SK-N-SH (cell line): ENCODE results near the gene ALOX15. TPM values are rescaled to one million over a fixed set of nuclear protein-coding genes. Genes with fewer than 3 reads are reported as not detected.

Source experiments
- CTCF ChIA-PET: fragments of 300-600, 350-600 bp; formaldehyde crosslinking; extraction: SDS; loops from one replicate; lab custom pipeline; 2021; lab: Yijun Ruan, JAX
- POLR2A ChIA-PET: fragments of 350-600 bp; sonication (Branson Sonifier 250); formaldehyde crosslinking; extraction: SDS; loops from one replicate; lab custom pipeline; 2020; ENCODE audit warnings: antibody characterized with exemption, inconsistent platforms; lab: Yijun Ruan, JAX
- DNase-seq: peaks from one replicate; pipeline ENCODE4 v3.0.0; 2012
- H2AFZ ChIP-seq: fragments of 200-600 bp; sonication (generic); 2 replicates; pipeline ENCODE4 v1.8.1; 2016; ENCODE audit warnings: antibody characterized with exemption, mild to moderate bottlenecking, low read depth
- H3F3A ChIP-seq: fragments of 200-600 bp; sonication (generic); replicated peaks from 2 replicates; pipeline ENCODE3; 2016; ENCODE audit warnings: antibody characterized with exemption, mild to moderate bottlenecking; ENCODE audit not compliant: insufficient read depth
- H3K27ac ChIP-seq, 2 experiments: fragments of 200-500 bp in 1 of 2; fragments of 200-600 bp in 1 of 2; sonication (Bioruptor generic) in 1 of 2; sonication (generic), shearing (Covaris generic) in 1 of 2; 2 replicates each; pipeline versions ENCODE4 v1.5.1 to v1.6.1; 2014 to 2016; ENCODE audit warnings: low read depth in 2 of 2, inconsistent platforms in 1 of 2, low read length in 1 of 2, mild to moderate bottlenecking in 1 of 2, mixed read lengths in 1 of 2
- H3K27me3 ChIP-seq: fragments of 200-600 bp; sonication (generic), shearing (Covaris generic); 2 replicates; pipeline ENCODE4 v1.6.1; 2016; ENCODE audit warnings: mixed run types; ENCODE audit not compliant: insufficient read depth
- H3K36me3 ChIP-seq, 2 experiments: fragments of 200-500 bp in 1 of 2; fragments of 200-600 bp in 1 of 2; sonication (Bioruptor generic) in 1 of 2; sonication (generic) in 1 of 2; replicated peaks in 1 of 2; 2 replicates each; pipeline versions ENCODE3 to v1.5.1; 2014 to 2016; ENCODE audit warnings: low read length in 1 of 2, mild to moderate bottlenecking in 1 of 2; ENCODE audit not compliant: insufficient read depth in 2 of 2, control insufficient read depth in 1 of 2
- H3K4me1 ChIP-seq, 2 experiments: fragments of 200-500 bp in 1 of 2; fragments of 200-600 bp in 1 of 2; sonication (Bioruptor generic) in 1 of 2; sonication (generic), shearing (Covaris generic) in 1 of 2; 2 replicates each; pipeline versions ENCODE4 v1.5.1 to v1.6.1; 2014 to 2016; ENCODE audit warnings: low read depth in 1 of 2, low read length in 1 of 2, mixed run types in 1 of 2; ENCODE audit not compliant: insufficient read depth in 2 of 2, control insufficient read depth in 1 of 2
- H3K4me2 ChIP-seq: fragments of 200-600 bp; sonication (generic), shearing (Covaris generic); 2 replicates; pipeline ENCODE4 v1.6.1; 2017; ENCODE audit warnings: mixed run types
- H3K4me3 ChIP-seq, 2 experiments: fragments of 200-500 bp in 1 of 2; fragments of 200-600 bp in 1 of 2; sonication (Bioruptor generic) in 1 of 2; sonication (generic), shearing (Covaris generic) in 1 of 2; 2 replicates each; pipeline versions ENCODE4 v1.5.1 to v1.8.1; 2014 to 2016; ENCODE audit warnings: low read depth in 2 of 2, inconsistent platforms in 1 of 2, low read length in 1 of 2, mild to moderate bottlenecking in 1 of 2, mixed read lengths in 1 of 2, moderate library complexity in 1 of 2
- H3K79me2 ChIP-seq: fragments of 200-600 bp; sonication (generic); 2 replicates; pipeline ENCODE4 v1.8.1; 2017; ENCODE audit warnings: mild to moderate bottlenecking; ENCODE audit not compliant: insufficient read depth
- H3K9ac ChIP-seq: fragments of 200-600 bp; sonication (generic); 2 replicates; pipeline ENCODE4 v1.6.1; 2017; ENCODE audit warnings: mixed run types
- H3K9me2 ChIP-seq: fragments of 200-600 bp; sonication (generic); 2 replicates; pipeline ENCODE4 v1.6.1; 2017; ENCODE audit warnings: mixed run types
- H3K9me3 ChIP-seq: fragments of 200-600 bp; sonication (generic); 2 replicates; pipeline ENCODE4 v1.6.1; 2017; ENCODE audit warnings: mixed run types, mild to moderate bottlenecking, moderate library complexity
- H4K20me1 ChIP-seq: fragments of 200-600 bp; sonication (generic); 2 replicates; pipeline ENCODE4 v1.6.1; 2017; ENCODE audit warnings: mild to moderate bottlenecking, mixed run types; ENCODE audit not compliant: insufficient read depth
- CHD2 ChIP-seq: fragments of 150-350 bp; IDR thresholded peaks from 2 replicates; pipeline ENCODE4 v1.6.1; 2018; ENCODE audit warnings: low read length; ENCODE audit not compliant: partially characterized antibody
- EZH2phosphoT487 ChIP-seq: fragments of 200-600 bp; sonication (generic); IDR thresholded peaks from 2 replicates; pipeline ENCODE4 v1.6.1; 2017; ENCODE audit warnings: low read depth, mixed run types, mild to moderate bottlenecking, antibody characterized with exemption, moderate library complexity, borderline replicate concordance
- FOXJ3 ChIP-seq: sonication (generic); formaldehyde crosslinking; IDR thresholded peaks from 2 replicates; pipeline ENCODE4 v1.5.1; 2020; ENCODE audit warnings: mild to moderate bottlenecking, missing genetic modification reagents
- FOXM1 ChIP-seq: IDR thresholded peaks from 2 replicates; pipeline ENCODE4 v1.4.0; 2012; ENCODE audit warnings: low read depth, mild to moderate bottlenecking
- JUND ChIP-seq: IDR thresholded peaks from 2 replicates; pipeline ENCODE4 v1.4.0; 2012
- MAX ChIP-seq: IDR thresholded peaks from 2 replicates; pipeline ENCODE4 v1.4.0; 2012; ENCODE audit warnings: low read depth
- MXI1 ChIP-seq: IDR thresholded peaks from 2 replicates; pipeline ENCODE4 v1.6.1; 2012; ENCODE audit warnings: mild to moderate bottlenecking, low read depth, low read length, improper control_type of control experiment
- NRF1 ChIP-seq: IDR thresholded peaks from 2 replicates; pipeline ENCODE4 v1.6.1; 2012; ENCODE audit warnings: low read depth, mild to moderate bottlenecking, low read length
- TAF1 ChIP-seq: IDR thresholded peaks from 2 replicates; pipeline ENCODE4 v1.6.1; 2012; ENCODE audit warnings: low read depth, mild to moderate bottlenecking, low read length, moderate library complexity, borderline replicate concordance
- TCF12 ChIP-seq: IDR thresholded peaks from 2 replicates; pipeline ENCODE4 v1.4.0; 2012
- USF1 ChIP-seq: IDR thresholded peaks from 2 replicates; pipeline ENCODE4 v1.4.0; 2012; ENCODE audit warnings: low read depth, borderline replicate concordance
- YY1 ChIP-seq: IDR thresholded peaks from 2 replicates; pipeline ENCODE4 v1.4.0; 2012; ENCODE audit warnings: low read depth, mild to moderate bottlenecking
- WGBS: methylation state at CpG from one replicate; pipeline ENCODE4 v1.1.6; 2017; ENCODE audit warnings: low lambda C conversion rate; 5-methylcytosine and 5-hydroxymethylcytosine counted together
- polyA plus RNA-seq, 3 experiments: library from polyadenylated mRNA; depleted of rRNA; stranded (reverse); fragments of >200 nt; gene quantifications; 2 replicates each; pipeline ENCODE4 v1.2.3, GENCODE V29; 2012
- TF ChIP-seq, protein P1 (sequence below): fragments of 200-600 bp; sonication (generic); IDR thresholded peaks from 2 replicates; pipeline ENCODE4 v1.6.1; 2017; ENCODE audit warnings: antibody characterized with exemption, mild to moderate bottlenecking, moderate library complexity
- TF ChIP-seq, protein P2 (sequence below): IDR thresholded peaks from 2 replicates; pipeline ENCODE4; 2012
- TF ChIP-seq, protein P3 (sequence below): fragments of 150-350 bp; IDR thresholded peaks from 2 replicates; pipeline ENCODE4 v1.6.1; 2016; ENCODE audit warnings: mild to moderate bottlenecking, low read depth, low read length

The ALOX15 gene
- polyA plus RNA-seq, 1 of the 3 experiments (the other 2 are of a cell fraction): not detected

- no peak overlapping the region for H2AFZ ChIP-seq
- no peaks in the 10 kb centered on the region for H3K79me2 ChIP-seq
- no peak overlapping the region for H3K4me3 ChIP-seq
- H3K9ac ChIP-seq: no peak overlapping the region
- H3K27ac ChIP-seq: no peak overlapping the region
- ChIA-PET POLR2A (no interaction called here), CTCF (interaction anchor here (0.6 to 2.0 kb wide), 6 partner anchors 10 to 216 kb away, joined by 3 to 17 read pairs (median 4); no protein-coding TSS in a partner anchor)
- H4K20me1 ChIP-seq: no peaks in the 10 kb centered on the region
- peaks cover 44% of the 10 kb centered on the region for H3K27me3 ChIP-seq
- DNase-seq: no peak
- no peaks in the 10 kb centered on the region for H3K9me3 ChIP-seq
- H3K9me2 ChIP-seq: no peaks in the 10 kb centered on the region
- H3K4me1 ChIP-seq: peaks cover 0 to 6% of the 10 kb centered on the region in 2 experiments; a peak in 1 of 4 replicates
- no peak overlapping the region for H3K4me2 ChIP-seq
- TF ChIP-seq CHD2: no peak
- TF ChIP-seq, protein P1, sequence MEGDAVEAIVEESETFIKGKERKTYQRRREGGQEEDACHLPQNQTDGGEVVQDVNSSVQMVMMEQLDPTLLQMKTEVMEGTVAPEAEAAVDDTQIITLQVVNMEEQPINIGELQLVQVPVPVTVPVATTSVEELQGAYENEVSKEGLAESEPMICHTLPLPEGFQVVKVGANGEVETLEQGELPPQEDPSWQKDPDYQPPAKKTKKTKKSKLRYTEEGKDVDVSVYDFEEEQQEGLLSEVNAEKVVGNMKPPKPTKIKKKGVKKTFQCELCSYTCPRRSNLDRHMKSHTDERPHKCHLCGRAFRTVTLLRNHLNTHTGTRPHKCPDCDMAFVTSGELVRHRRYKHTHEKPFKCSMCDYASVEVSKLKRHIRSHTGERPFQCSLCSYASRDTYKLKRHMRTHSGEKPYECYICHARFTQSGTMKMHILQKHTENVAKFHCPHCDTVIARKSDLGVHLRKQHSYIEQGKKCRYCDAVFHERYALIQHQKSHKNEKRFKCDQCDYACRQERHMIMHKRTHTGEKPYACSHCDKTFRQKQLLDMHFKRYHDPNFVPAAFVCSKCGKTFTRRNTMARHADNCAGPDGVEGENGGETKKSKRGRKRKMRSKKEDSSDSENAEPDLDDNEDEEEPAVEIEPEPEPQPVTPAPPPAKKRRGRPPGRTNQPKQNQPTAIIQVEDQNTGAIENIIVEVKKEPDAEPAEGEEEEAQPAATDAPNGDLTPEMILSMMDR: no peak
- TF ChIP-seq JUND: no peak
- no peak for TF ChIP-seq MAX
- TF ChIP-seq, protein P2, sequence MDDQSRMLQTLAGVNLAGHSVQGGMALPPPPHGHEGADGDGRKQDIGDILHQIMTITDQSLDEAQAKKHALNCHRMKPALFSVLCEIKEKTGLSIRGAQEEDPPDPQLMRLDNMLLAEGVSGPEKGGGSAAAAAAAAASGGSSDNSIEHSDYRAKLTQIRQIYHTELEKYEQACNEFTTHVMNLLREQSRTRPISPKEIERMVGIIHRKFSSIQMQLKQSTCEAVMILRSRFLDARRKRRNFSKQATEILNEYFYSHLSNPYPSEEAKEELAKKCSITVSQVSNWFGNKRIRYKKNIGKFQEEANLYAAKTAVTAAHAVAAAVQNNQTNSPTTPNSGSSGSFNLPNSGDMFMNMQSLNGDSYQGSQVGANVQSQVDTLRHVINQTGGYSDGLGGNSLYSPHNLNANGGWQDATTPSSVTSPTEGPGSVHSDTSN: no peak
- TF ChIP-seq, all 33 proteins: peak for 0
- Histone ChIP-seq H3K36me3 (no peaks in the 10 kb centered on the region), H3F3A (no peaks in the 10 kb centered on the region)
- WGBS: 57% methylated on average over 12 of the region's 12 CpGs
Observed at GRCh38 chr17:4636474-4637100, 4.9 kb downstream of the ALOX15 start.

GRCh38 chr17:4635823-4636375, 5.6 kb downstream of the ALOX15 start:
- CTCF ChIA-PET: interaction anchor here (0.6 to 2.0 kb wide), 5 partner anchors 9 to 215 kb away, joined by 3 to 17 read pairs (median 4); no protein-coding TSS in a partner anchor
- POLR2A ChIA-PET: no interaction called here
- 7% methylated on average over 10 of the region's 10 CpGs for WGBS

More at GRCh38 chr17:4635823-4636375, 5.6 kb downstream of the ALOX15 start:
- H3K9ac ChIP-seq: no peak overlapping the region
- no peaks in the 10 kb centered on the region for H3K36me3 ChIP-seq
- no peaks in the 10 kb centered on the region for H3K9me3 ChIP-seq
- no peaks in the 10 kb centered on the region for H3K9me2 ChIP-seq
- TF ChIP-seq YY1: no peak
- TF ChIP-seq TCF12: no peak
- TF ChIP-seq FOXJ3: no peak
- no peak for TF ChIP-seq FOXM1
- TF ChIP-seq, protein P3, sequence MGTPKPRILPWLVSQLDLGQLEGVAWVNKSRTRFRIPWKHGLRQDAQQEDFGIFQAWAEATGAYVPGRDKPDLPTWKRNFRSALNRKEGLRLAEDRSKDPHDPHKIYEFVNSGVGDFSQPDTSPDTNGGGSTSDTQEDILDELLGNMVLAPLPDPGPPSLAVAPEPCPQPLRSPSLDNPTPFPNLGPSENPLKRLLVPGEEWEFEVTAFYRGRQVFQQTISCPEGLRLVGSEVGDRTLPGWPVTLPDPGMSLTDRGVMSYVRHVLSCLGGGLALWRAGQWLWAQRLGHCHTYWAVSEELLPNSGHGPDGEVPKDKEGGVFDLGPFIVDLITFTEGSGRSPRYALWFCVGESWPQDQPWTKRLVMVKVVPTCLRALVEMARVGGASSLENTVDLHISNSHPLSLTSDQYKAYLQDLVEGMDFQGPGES: no peak
- no peak for TF ChIP-seq TAF1
- no peak for TF ChIP-seq EZH2phosphoT487
- TF ChIP-seq NRF1: no peak
- TF ChIP-seq MXI1: no peak
- no peak for TF ChIP-seq USF1
- H3K4me2 ChIP-seq: no peak overlapping the region
- H2AFZ ChIP-seq: no peak overlapping the region
- DNase-seq: no peak
- no peaks in the 10 kb centered on the region for H3K79me2 ChIP-seq
- H3K4me3 ChIP-seq: no peak overlapping the region
- H3F3A ChIP-seq: no peaks in the 10 kb centered on the region
- no peaks in the 10 kb centered on the region for H4K20me1 ChIP-seq
- H3K4me1 ChIP-seq: peaks cover 0 to 6% of the 10 kb centered on the region in 2 experiments; a peak in 1 of 4 replicates
- H3K27ac ChIP-seq: no peak overlapping the region
- peaks cover 37% of the 10 kb centered on the region for H3K27me3 ChIP-seq
